ENCODE data around the gene UGT1A5. TPM values are rescaled to one million over a fixed set of nuclear protein-coding genes. Genes with fewer than 3 reads are reported as not detected.

UGT1A5 gene
- total and polyA plus RNA-seq, 12 donors = not detected

GRCh38 chr2:233801357-233802131 lies 88.8 kb downstream of the UGT1A5 start:
- WGBS, 2 donors = 75 to 78% methylated on average over 9 of the region's 9 CpGs
- Histone ChIP-seq H3K4me1 (no peaks in the 10 kb centered on the region), H3K9me3 (peaks cover 0 to 5% (median 0%) of the 10 kb centered on the region in 11 donors), H3K4me3 (no peak overlapping the region), H3K27ac (no peak overlapping the region), H3K27me3 (peaks cover 0 to 5% (median 3%) of the 10 kb centered on the region in 7 donors), H3K36me3 (no peaks in the 10 kb centered on the region)
- ATAC-seq (peak in 1 of 8 donors; percentile 37), DNase-seq (no peak)
- intact Hi-C loops (cut with DNase I) = no loop called here
- no peak for TF ChIP-seq CTCF (IDR thresholded peaks at IDR 0.05)

- no peak for ATAC-seq
- H3K27me3 ChIP-seq = peaks cover 0 to 5% (median 3%) of the 10 kb centered on the region in 7 donors
- no peak for TF ChIP-seq CTCF (IDR thresholded peaks at IDR 0.05)
- WGBS, 2 donors = 56 to 66% methylated on average over 3 of the region's 3 CpGs
- no peak for DNase-seq
- intact Hi-C loops (cut with DNase I) = no loop called here
- H3K36me3 ChIP-seq = no peaks in the 10 kb centered on the region
- H3K9me3 ChIP-seq = peaks cover 0 to 5% (median 0%) of the 10 kb centered on the region in 11 donors
- H3K4me3 ChIP-seq = no peak overlapping the region
- no peaks in the 10 kb centered on the region for H3K4me1 ChIP-seq
- H3K27ac ChIP-seq = no peak overlapping the region
These were observed 89.6 kb downstream of the UGT1A5 start for GRCh38 chr2:233802132-233802815.

GRCh38 chr2:233803292-233803911 lies 90.7 kb downstream of the UGT1A5 start:
- WGBS, 2 donors = 60 to 69% methylated on average over 2 of the region's 2 CpGs
- H3K4me3 ChIP-seq = no peak overlapping the region
- DNase-seq = no peak
- H3K36me3 ChIP-seq = no peaks in the 10 kb centered on the region
- H3K9me3 ChIP-seq = peaks cover 0 to 5% (median 0%) of the 10 kb centered on the region in 11 donors
- no peak for ATAC-seq
- no peaks in the 10 kb centered on the region for H3K4me1 ChIP-seq
- intact Hi-C loops (cut with DNase I) = no loop called here
- peaks cover 0 to 14% (median 6%) of the 10 kb centered on the region in 7 donors for H3K27me3 ChIP-seq
- no peak for TF ChIP-seq CTCF (IDR thresholded peaks at IDR 0.05)
- H3K27ac ChIP-seq = no peak overlapping the region

GRCh38 chr2:233803994-233804393 lies 91.3 kb downstream of the UGT1A5 start:
- intact Hi-C loops (cut with DNase I) = no loop called here
- TF ChIP-seq CTCF (IDR thresholded peaks at IDR 0.05) = no peak
- Histone ChIP-seq H3K4me1 (no peaks in the 10 kb centered on the region), H3K4me3 (no peak overlapping the region), H3K36me3 (no peaks in the 10 kb centered on the region), H3K9me3 (peaks cover 0 to 5% (median 0%) of the 10 kb centered on the region in 11 donors), H3K27me3 (peaks cover 0 to 20% (median 11%) of the 10 kb centered on the region in 7 donors), H3K27ac (no peak overlapping the region)
- no peak for ATAC-seq
- WGBS, 2 donors = 66 to 71% methylated on average over 8 of the region's 8 CpGs
- no peak for DNase-seq
